ENCODE data around the gene FBXL17.
"Not testable (repeated sequence)": the region's sequence is repeated elsewhere in the genome, so short reads cannot be mapped to it uniquely, and the experiment has no call there.

FBXL17 gene

GRCh38 chr5:108381954-108382783 lies at the start of gene FBXL17:
Gene FBXL17, minus strand, starts transcription at chr5:108382098.
- peak; percentile 80 for DNase-seq (ENCODE audit: low spot score)

GRCh38 chr5:108430931-108431608 lies 49.2 kb upstream of the FBXL17 start:
- no peak for DNase-seq (ENCODE audit: low spot score)

GRCh38 chr5:108421713-108422112 lies 39.8 kb upstream of the FBXL17 start:
- no peak for DNase-seq (ENCODE audit: low spot score)

DNA sequence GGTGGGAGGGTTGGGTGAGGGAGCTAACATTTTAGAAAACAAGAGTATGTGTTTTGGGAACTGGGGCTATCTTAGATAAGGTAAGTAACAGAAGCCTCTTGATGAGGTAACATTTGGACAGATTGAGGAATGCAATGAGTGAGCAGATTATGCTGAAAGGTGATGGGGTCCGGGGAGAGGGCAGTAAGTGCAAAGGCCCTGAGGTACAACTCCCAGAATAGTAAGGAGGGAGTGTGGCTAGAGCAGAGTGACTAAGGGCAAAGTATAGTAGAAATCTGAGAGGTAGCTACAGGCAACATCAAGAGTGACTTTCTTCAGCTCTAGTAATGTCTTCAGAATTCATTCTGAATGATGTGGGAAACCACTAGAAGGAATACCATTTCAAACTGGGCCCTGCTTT lies 38.9 kb upstream of the FBXL17 start:
- no peak for DNase-seq (ENCODE audit: low spot score)

DNA sequence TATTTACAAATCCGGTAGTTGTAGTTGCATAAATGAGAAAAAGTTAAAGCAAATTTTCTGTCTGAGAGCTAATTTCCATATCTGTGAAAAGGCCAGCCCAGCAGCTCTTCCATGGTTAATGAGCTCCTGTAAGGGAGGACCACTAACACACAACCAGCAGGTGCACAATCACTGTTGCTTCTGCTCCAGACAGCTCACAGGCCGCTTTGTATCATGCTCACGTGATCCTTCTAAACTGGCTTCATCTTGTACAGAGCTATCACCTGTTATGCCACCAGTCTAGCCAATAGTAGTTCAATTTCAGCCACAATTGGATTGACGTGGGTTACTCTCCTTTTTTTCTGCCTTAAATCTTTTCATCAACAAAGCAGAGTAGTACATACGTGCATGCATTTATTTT lies 38.3 kb upstream of the FBXL17 start:
- DNase-seq (ENCODE audit: low spot score) = no peak

GRCh38 chr5:108418197-108418596 lies 36.3 kb upstream of the FBXL17 start:
- no peak for DNase-seq (ENCODE audit: low spot score)

GRCh38 chr5:108417166-108417670 lies 35.3 kb upstream of the FBXL17 start:
- no peak for DNase-seq (ENCODE audit: low spot score)

DNA sequence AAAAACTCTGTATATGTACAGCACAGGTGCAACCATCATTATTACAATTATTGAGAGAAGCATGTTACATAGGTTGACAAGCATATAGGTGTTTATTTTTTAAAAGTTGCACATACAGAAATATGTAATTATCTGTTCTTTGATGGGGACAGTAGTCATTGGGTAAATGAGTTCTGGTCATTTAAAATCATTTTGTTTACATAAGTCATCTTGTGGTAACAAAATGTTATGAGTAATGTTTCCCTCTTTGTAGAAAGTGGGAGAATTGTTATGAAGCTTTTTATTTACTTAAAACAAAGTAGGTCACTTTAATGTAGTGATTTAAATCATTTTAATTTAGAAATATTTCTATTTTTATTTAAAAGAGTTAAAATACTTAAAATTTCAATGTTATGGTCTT lies 33.8 kb upstream of the FBXL17 start:
- DNase-seq (ENCODE audit: low spot score) = no peak

DNA sequence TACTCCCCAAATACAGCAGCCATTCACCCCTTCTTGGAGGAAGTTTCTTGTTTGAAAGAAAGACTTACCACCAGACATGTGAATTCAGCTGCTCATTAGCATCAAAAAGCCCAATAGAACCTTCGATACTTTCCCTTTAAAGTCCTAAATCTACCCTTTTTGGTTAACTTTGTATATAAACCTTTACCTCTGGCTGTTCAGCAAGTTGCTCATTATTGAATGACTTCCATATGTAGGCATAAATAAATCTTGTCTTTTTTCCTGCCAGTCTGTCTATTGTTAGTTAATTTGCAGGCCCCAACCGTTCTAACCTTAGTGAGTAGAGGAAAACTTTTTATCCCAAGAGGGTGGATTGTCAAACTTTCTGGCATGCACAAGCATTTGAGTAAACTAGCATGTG lies 27.9 kb upstream of the FBXL17 start:
- DNase-seq (ENCODE audit: low spot score) = no peak

- DNase-seq (ENCODE audit: low spot score) = not testable (repeated sequence)
Measured at GRCh38 chr5:108405201-108405600, 23.3 kb upstream of the FBXL17 start.

DNA sequence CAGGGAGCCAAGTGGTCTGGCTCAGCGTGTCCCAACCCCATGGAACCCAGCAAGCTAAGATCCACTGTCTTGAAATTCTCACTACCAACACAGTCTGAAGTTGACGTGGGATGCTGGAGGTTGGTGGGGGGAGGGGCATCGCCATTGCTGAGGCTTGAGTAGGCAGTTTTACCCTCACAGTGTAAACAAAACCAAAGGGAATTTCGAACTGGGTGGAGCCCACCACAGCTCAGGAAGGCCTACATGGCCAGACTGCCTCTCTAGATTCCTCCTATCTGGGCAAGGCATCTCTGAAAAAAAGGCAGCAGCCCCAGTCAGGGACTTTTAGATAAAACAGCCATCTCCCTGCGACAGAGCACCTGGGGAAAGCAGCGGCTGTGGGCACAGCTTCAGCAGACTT lies 17.1 kb upstream of the FBXL17 start:
- no peak for DNase-seq (ENCODE audit: low spot score)

GRCh38 chr5:108396837-108397236 lies 14.9 kb upstream of the FBXL17 start:
- DNase-seq (ENCODE audit: low spot score) = not testable (repeated sequence)

GRCh38 chr5:108387758-108388157 lies 5.9 kb upstream of the FBXL17 start:
- no peak for DNase-seq (ENCODE audit: low spot score)

GRCh38 chr5:108386345-108387061 lies 4.6 kb upstream of the FBXL17 start:
- no peak for DNase-seq (ENCODE audit: low spot score)

DNA sequence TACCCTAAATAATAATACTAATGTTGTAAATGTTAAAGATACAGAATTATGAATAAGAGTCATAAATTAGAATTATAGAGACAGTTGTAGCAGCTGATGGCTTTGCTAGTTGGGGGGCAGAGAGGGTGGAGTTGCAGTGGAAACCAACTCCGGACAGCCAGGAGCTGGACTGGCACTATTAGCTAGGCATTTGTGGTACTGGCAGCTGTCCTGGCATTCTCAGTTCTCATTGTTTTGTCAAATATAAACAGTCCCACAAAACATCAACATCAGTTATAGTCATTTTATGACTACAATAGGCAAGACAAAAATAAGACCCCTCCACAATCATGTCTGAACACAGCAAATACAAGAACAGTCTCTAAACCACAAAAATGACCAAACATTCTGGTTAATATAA lies 2.8 kb upstream of the FBXL17 start:
- no peak for DNase-seq (ENCODE audit: low spot score)

GRCh38 chr5:108382784-108383330 lies 959 bp upstream of the FBXL17 start:
- no peak for DNase-seq (ENCODE audit: low spot score)

- DNase-seq (ENCODE audit: low spot score) = peak; percentile 23
Measured at GRCh38 chr5:108381350-108381953, 446 bp downstream of the FBXL17 start.

GRCh38 chr5:108380531-108381349 lies 1.2 kb downstream of the FBXL17 start:
- peak; percentile 38 for DNase-seq (ENCODE audit: low spot score)

DNA sequence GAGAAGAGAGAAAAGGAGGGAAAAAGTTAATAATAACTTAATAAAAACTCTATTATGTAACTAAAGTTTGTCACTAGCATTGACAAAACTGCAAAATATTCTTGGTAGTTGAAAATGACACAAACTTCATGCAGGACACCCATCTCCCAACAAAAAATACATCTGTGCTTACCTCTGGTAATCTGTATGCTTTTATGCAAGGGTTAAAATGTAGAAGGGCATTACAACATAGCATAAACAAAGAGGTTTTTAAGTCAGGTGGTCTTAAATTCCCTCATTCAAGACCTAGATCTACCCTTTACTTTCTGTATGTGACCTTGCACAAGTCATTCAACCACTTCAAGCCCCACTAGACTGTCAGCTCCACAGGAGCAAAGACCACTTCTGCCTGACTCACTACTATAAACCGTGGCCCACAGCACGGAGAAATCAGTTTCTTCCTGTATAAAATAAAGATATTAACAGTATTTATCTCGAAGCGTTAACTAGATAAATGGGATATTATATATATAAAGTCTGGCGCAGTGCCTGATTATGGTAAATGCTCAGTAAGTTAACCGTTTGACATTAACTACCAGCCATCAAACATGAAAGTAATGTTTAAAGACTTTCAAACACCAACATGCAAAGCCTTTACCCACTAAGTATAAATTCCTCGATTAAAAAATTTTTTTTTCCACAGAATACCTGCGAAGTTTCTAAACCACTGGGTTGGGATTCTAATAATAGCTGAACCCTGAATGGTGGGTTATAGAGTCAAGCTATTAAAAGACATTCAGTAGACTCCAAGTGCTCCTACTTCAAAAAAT lies 2.0 kb downstream of the FBXL17 start:
- DNase-seq (ENCODE audit: low spot score) = no peak

- no peak for DNase-seq (ENCODE audit: low spot score)
Measured at GRCh38 chr5:108375768-108376167, 6.1 kb downstream of the FBXL17 start.
